ENCODE measurements around the gene TPSG1. TPM values are rescaled to one million over a fixed set of nuclear protein-coding genes. Genes with fewer than 3 reads are reported as not detected.
"Not testable (repeated sequence)": the region's sequence is repeated elsewhere in the genome, so short reads cannot be mapped to it uniquely, and the experiment has no call there.

The TPSG1 gene
- total and polyA plus RNA-seq, 2 experiments from 2014 or later, result 0.77 TPM; not detected in 1

DNA sequence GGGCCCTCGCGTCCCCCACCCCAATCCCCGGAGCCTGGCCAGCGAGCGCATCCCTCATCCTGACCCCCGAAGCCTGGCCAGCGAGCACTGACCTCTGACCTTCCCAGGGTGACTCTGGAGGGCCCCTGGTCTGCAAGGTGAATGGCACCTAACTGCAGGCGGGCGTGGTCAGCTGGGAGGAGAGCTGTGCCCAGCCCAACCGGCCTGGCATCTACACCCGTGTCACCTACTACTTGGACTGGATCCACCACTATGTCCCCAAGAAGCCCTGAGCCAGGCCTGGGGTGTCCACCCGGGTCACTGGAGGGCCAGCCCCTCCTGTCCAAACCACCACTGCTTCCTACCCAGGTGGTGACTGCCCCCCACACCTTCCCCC is 33.1 kb upstream of the TPSG1 start:
- Histone ChIP-seq H3K27ac (no peak overlapping the region), H3K4me3 (no peak overlapping the region), H3K4me1 (ENCODE audit: low read depth) (peaks cover 4% of the 10 kb centered on the region), H3K36me3 (no peaks in the 10 kb centered on the region), H3K9me3 (ENCODE audit: low read depth) (no peaks in the 10 kb centered on the region), H3K27me3 (peaks cover 59% of the 10 kb centered on the region)
- TF ChIP-seq, protein P1, sequence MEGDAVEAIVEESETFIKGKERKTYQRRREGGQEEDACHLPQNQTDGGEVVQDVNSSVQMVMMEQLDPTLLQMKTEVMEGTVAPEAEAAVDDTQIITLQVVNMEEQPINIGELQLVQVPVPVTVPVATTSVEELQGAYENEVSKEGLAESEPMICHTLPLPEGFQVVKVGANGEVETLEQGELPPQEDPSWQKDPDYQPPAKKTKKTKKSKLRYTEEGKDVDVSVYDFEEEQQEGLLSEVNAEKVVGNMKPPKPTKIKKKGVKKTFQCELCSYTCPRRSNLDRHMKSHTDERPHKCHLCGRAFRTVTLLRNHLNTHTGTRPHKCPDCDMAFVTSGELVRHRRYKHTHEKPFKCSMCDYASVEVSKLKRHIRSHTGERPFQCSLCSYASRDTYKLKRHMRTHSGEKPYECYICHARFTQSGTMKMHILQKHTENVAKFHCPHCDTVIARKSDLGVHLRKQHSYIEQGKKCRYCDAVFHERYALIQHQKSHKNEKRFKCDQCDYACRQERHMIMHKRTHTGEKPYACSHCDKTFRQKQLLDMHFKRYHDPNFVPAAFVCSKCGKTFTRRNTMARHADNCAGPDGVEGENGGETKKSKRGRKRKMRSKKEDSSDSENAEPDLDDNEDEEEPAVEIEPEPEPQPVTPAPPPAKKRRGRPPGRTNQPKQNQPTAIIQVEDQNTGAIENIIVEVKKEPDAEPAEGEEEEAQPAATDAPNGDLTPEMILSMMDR (IDR thresholded peaks at IDR 0.05; ENCODE audit: low read depth, low read length), result no peak
- DNase-seq (ENCODE audit: low read depth in 1 of 2, low spot score in 1 of 2), result no peak

DNA sequence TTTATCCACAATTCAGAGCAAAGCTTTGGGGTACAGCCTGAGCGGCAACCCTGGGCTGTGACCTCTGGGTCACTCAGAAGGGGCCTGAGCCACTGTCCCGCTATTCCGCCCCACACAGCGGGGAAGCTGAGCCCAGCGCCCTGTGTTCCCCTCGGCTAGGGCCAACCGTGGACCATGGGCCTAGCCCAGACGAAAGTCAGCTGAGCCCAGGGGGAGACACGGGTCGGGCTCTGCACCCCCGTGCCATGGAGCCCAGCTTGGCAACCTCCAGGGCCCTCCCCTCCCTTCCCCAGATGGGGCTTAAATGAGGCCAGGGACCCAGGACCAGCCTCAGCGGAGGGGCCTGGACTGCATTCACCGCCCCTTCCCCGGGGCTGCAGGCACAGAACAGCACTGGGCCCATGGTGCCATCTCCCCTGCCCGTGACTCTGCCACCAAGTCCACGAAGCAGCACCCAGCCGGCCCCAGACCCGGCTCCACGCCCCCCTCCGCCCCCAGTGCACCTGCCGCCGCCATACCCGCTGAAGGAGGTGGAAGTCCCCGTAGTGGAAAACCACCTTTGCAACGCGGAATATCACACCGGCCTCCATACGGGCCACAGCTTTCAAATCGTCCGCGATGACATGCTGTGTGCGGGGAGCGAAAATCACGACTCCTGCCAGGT is 32.6 kb upstream of the TPSG1 start:
- TF ChIP-seq, protein P1 (IDR thresholded peaks at IDR 0.05; ENCODE audit: low read depth, low read length), result no peak
- no peak for DNase-seq (ENCODE audit: low read depth in 1 of 2, low spot score in 1 of 2)
- peaks cover 54% of the 10 kb centered on the region for H3K27me3 ChIP-seq
- H3K4me3 ChIP-seq, result no peak overlapping the region
- H3K36me3 ChIP-seq, result no peaks in the 10 kb centered on the region
- H3K9me3 ChIP-seq (ENCODE audit: low read depth), result no peaks in the 10 kb centered on the region
- peaks cover 4% of the 10 kb centered on the region for H3K4me1 ChIP-seq (ENCODE audit: low read depth)
- H3K27ac ChIP-seq, result no peak overlapping the region

DNA sequence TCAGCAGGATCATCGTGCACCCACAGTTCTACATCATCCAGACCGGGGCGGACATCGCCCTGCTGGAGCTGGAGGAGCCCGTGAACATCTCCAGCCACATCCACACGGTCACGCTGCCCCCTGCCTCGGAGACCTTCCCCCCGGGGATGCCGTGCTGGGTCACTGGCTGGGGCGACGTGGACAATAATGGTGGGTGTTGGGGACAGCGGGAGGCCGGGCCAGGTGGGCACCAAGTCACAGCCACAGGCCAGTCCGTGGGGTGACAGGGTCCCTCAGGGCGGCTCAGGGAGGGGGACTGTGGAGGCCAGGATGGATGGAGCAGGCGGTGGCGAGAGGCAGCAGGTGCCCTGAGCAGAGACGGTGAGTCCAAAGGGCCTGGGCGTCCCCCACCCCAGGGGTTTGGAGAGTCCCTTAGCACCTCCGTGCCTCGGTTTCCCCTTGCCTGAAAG is 31.8 kb upstream of the TPSG1 start:
- no peaks in the 10 kb centered on the region for H3K36me3 ChIP-seq
- peaks cover 46% of the 10 kb centered on the region for H3K27me3 ChIP-seq
- H3K27ac ChIP-seq, result no peak overlapping the region
- H3K9me3 ChIP-seq (ENCODE audit: low read depth), result no peaks in the 10 kb centered on the region
- H3K4me3 ChIP-seq, result no peak overlapping the region
- H3K4me1 ChIP-seq (ENCODE audit: low read depth), result peaks cover 4% of the 10 kb centered on the region
- no peak for DNase-seq (ENCODE audit: low read depth in 1 of 2, low spot score in 1 of 2)
- TF ChIP-seq, protein P1 (IDR thresholded peaks at IDR 0.05; ENCODE audit: low read depth, low read length), result no peak

DNA sequence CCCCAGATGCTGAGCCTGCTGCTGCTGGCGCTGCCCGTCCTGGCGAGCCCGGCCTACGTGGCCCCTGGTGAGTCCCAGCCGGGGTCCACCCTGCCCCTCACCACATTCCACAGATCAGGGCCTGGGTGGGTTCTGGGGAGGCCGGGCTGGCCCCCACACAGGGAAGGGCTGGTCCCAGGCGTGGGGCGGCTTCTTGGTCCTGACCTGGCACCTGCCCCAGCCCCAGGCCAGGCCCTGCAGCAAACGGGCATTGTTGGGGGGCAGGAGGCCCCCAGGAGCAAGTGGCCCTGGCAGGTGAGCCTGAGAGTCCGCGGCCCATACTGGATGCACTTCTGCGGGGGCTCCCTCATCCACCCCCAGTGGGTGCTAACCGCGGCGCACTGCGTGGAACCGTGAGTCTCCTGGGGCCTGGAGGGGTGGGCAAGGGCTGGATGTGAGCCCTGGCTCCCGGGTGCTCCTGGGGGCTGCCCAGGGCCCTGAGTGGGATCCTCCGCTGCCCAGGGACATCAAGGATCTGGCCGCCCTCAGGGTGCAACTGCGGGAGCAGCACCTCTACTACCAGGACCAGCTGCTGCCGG is 31.3 kb upstream of the TPSG1 start:
- H3K9me3 ChIP-seq (ENCODE audit: low read depth); H3K36me3 ChIP-seq; DNase-seq (ENCODE audit: low read depth in 1 of 2, low spot score in 1 of 2); H3K4me1 ChIP-seq (ENCODE audit: low read depth); H3K27ac ChIP-seq; H3K4me3 ChIP-seq: not testable (repeated sequence)
- H3K27me3 ChIP-seq, result peaks cover 41% of the 10 kb centered on the region

DNA sequence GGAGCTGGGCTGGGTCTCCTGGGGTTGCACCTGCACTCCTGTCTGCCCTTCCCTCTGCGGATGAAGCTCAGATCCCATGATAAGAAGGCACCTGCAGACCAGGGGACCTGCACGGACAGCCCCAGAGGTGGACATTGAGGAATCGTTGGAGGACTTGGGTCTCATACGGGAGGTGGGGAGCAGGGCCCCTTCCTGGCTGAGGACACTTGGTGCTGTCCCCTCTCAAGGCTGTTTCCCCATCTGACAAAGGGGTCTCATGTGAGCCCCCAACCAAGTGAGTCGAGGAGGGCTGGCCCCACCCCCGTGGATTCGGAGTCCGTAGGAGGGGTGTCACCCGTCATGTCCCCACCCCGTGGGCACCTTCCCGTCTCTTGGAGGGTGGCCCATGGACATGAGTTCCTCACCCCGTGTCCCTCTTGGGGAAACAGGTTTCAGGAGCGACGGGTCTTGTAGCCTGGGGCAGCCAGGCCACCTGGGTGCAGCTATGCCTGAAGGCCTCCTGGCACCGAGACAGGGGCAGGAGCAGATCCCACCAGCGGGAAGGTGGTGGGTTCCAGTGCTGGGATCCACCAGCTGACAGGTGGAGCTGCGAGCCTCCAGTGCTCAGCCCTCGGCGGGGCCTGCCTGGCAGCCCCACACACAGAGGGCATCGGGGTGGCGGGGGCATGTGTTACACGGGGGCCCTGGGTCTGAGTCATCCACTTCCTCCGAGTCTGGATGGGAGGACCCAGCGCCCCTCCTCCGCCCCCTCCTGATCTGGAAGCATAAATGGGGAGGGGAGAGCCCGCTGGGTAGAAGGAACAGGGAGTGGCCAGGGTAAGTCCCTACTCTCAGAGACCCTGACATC is 30.4 kb upstream of the TPSG1 start, which contains the start of gene TPSD1:
Gene TPSD1 (plus strand): TSS at position 794 of the 847 bp plus-strand sequence. CDS start 212 bp downstream, outside the sequence.
- not testable (repeated sequence) for H3K27ac ChIP-seq; H3K9me3 ChIP-seq (ENCODE audit: low read depth); H3K4me1 ChIP-seq (ENCODE audit: low read depth); DNase-seq (ENCODE audit: low read depth in 1 of 2, low spot score in 1 of 2); H3K4me3 ChIP-seq; H3K36me3 ChIP-seq
- peaks cover 32% of the 10 kb centered on the region for H3K27me3 ChIP-seq

DNA sequence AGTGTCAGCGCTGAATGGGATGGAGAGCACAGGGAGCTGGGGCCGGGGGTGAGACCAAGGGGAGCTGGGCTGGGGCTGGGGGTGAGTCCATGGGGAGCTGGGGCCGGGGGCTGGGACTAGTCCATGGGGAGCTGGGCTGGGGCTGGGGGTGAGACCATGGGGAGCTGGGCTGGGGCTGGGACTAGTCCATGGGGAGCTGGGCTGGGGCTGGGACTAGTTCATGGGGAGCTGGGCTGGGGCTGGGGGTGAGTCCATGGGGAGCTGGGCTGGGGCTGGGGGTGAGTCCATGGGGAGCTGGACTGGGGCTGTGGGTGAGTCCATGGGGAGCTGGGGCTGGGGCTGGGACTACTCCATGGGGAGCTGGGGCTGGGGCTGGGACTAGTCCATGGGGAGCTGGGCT is 29.8 kb upstream of the TPSG1 start:
- H3K4me3 ChIP-seq; DNase-seq (ENCODE audit: low read depth in 1 of 2, low spot score in 1 of 2); H3K9me3 ChIP-seq (ENCODE audit: low read depth); H3K4me1 ChIP-seq (ENCODE audit: low read depth); H3K36me3 ChIP-seq; H3K27ac ChIP-seq: not testable (repeated sequence)
- H3K27me3 ChIP-seq, result peaks cover 25% of the 10 kb centered on the region

DNA sequence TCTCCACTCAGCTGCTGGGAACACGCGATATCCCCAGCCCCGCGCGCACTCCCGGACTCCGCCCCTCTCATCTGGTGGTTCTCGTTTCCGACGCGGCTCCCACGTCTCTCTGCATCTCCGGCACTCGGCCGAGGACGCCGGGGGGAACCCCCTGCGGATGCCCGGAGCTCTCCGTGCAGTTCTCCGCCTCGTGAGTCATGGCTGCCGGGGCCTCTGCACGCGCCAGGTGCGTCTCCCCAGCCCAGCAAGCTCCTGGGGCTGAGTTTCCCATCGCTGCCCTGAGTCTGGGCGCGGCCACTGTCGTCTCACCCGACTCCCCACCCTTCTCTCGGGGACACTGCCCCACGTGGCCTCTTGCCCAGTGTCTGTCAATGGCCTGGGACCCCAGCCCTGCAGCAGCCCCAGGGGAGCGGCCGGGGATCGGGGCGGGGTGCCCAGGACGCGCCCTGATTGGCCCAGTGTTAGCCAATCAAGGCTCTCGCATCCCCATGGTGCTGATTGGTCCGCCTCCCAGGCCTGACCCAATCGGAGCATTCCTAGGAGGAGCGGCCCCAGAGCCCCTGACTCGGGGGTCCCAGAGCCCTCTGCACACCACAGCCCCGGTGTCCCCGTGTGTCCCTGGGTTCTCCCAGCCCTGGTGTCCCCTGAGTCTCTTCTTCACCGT is 28.8 kb upstream of the TPSG1 start:
- not testable (repeated sequence) for H3K4me1 ChIP-seq (ENCODE audit: low read depth); H3K36me3 ChIP-seq; H3K27ac ChIP-seq; H3K9me3 ChIP-seq (ENCODE audit: low read depth); H3K4me3 ChIP-seq; DNase-seq (ENCODE audit: low read depth in 1 of 2, low spot score in 1 of 2)
- H3K27me3 ChIP-seq, result peaks cover 15% of the 10 kb centered on the region

DNA sequence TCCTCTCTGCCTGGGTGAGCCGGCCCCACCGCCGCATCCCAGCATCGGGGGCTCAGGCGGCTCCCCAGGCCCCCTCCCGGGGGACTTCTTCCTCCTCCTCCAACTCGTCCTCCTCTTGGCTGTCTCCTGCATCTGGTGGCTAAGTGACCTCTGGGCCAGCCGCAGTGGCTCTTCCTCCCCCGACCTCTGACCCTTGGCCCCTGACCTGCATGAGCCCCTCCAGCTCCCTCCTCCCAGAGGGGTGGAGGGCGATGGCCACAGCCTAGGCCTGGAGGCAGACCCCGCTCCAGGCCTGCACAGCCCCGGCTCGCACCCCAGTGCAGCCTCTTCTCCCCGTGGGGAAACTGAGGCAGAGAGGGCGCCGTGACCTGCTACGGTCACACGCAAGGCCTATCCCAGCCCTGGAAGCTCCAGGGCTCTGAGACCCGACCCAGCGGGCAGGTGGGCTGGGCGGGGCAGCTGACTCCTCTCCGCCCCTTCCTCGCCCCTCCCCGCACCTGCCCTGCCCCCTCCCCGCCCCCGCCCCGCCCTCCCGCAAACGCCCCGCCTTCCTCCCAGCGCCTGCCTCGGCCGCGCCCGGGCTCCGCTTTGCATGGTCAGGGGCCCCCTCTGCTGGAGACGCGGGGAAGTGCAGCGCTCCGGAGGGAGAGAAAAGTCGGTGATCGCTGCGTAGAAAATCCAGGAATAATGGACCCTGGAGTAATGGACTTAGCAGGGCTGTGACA is 24.1 kb upstream of the TPSG1 start:
- H3K4me3 ChIP-seq; H3K9me3 ChIP-seq (ENCODE audit: low read depth); H3K36me3 ChIP-seq; H3K27me3 ChIP-seq; H3K27ac ChIP-seq; DNase-seq (ENCODE audit: low read depth in 1 of 2, low spot score in 1 of 2); H3K4me1 ChIP-seq (ENCODE audit: low read depth): not testable (repeated sequence)

DNA sequence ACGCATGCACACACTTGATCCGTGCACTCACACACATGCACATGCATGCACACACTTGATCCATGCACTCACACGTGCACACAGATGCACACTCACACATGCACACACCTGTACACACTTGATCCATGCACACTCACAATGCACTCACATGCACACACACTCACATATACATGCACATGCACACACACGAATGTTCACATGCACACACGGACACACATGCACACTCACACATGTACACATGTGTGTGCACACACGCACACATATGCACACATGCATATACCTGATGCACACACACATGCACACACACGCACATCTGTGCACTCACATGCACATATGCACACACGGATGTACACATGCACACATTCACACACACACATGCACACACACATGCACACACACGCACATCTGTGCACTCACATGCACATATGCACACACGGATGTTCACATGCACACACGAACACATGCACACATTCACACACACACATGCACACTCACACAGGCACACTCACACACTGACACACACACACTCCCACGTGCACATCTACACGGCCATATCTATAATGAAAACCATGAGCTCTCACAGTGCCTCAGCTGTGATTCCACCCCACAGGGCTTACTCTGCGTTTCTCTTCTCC is 23.0 kb upstream of the TPSG1 start:
- DNase-seq (ENCODE audit: low read depth in 1 of 2, low spot score in 1 of 2); H3K4me1 ChIP-seq (ENCODE audit: low read depth); H3K9me3 ChIP-seq (ENCODE audit: low read depth); H3K4me3 ChIP-seq; H3K27ac ChIP-seq; H3K36me3 ChIP-seq; H3K27me3 ChIP-seq: not testable (repeated sequence)
